Stimulated activated CD4-positive, alpha-beta T cell treated with anti-CD3 and anti-CD28 coated beads, Interleukin-2, amount 100 ng/mL, for 48 hours (primary cell): ENCODE measurements around the gene PRKACB.

Experiments used
- DNase-seq, 2 donors: peaks; one replicate each; pipeline ENCODE4 v3.0.0-alpha.2; 2020

PRKACB gene

DNA sequence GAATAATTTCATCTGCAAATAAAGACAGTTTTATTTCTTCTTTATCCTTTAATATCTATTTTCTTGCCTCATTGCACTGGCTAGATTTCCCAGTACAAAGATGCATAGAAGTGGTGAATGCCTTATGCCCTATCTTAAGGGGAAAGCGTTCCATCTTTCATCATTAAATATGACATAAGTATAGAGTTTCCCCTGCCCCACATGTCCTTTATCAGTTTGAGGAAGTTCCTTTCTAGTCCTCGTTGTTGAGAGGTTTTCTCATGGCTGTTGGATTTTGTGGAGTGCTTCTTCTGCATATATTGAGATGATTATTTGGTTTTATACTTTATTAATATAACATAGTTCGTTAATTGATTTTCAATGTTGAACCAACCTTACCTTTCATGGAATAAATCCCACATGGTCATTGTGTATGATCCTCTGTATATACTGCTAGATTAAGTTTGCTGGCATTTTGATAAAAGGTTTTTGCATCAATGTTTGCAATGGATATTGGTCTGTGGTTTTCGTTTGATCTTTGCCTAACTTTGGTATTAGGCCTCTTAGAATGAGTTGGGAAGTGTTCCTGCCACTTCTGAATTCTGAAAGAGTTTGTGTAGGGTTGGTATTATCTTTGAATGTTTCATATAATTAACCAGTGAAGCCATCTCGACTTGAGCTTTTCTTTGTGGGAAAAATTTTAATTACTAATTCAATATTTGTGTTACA is 15.6 kb downstream of the PRKACB start:
- DNase-seq = no peak

DNA sequence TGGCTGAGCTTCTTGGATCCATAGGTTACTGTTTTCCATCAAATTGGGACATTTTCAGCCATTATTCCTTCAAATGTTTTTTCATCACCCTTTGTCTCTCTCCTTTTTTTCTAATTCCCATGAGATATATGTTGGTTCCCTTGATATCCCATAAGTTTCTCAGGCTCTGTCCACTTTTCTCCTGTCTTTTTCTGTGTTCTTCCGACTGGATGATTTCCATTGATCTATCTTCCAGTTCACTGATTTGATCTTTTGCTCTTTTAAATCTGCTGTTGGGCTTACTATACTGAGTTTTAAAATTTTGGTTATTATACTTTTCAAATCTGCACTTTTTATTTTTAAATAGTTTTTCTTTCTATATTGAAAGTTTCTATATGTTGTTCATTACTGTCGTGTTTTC is 18.2 kb downstream of the PRKACB start:
- no peak for DNase-seq

DNA sequence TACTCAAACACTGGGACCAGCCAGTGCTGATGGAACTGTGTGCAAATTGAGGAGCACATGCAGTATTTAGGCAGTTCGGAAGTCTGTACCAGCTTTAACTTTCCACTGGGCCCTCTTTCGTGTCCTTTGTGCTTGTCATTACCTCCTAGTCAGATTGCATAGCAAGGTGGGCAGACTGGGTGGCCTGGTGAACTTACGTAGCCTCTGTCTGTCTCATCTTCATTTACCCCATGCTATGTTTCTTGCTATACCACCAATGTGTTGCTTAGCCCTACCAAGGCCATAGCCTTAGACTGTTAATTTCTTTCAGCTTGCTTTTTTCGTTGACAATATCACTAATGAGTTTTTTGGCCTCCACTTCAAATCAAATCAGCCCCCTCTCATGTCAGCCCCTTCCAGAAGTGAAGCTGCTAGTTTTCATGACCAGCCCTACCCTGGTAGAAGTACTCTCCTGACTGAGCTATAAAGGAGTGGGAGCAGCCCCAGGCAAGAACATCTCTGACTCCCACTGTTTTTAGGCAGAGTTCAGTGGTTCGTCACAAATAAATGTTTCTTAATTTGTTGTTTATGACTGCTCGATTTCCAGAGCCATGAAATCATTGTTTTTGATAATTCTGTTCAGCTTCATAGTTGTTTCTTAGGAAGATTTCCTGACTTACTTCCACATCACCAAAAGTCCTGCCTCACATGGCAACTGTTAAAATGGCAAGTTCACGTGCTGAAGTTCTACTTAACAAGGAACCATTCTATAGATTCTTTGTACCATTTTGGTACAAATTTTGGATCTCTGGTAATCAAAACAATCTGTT is 19.3 kb downstream of the PRKACB start:
- DNase-seq = no peak

DNA sequence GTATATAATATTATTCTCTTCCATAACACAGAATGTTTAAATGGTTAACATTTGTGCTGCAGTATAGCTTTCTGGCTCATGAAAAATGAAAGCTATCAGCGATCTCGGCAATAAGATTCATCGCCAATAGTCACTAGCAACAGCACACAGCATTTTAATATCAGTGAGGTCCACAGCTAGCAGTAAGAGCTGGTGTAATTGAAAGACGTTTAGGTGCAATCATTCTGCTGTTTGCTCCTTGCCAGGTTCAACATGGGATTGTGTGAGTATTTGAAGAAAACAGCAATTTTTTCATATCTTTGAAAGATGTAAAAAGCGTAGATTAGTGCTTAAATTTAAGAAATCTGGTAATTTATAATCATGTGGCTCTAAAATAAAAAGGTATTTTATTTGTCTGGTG is 20.1 kb downstream of the PRKACB start:
- DNase-seq = no peak

DNA sequence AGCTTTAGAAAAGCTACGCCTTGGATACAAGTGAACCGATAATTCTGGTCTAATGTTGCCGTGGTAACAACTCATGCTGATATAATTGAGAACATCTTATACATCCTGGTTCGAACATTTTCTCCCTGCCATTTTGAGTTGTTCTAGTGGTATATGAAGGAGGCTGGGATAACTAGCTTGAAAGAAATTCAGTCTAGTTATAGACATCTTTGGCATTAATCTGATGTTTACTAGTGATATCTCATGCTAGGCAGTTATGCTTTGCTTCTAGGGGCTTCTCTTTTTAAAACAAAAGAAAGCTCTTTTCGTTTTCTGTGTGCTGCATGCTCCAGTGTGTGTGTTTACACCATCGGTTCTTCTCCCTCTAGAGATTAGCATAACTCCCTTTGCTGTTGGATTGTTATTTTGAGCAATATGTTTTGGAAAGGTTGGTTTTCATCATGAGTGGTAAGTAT is 20.5 kb downstream of the PRKACB start:
- DNase-seq = no peak

DNA sequence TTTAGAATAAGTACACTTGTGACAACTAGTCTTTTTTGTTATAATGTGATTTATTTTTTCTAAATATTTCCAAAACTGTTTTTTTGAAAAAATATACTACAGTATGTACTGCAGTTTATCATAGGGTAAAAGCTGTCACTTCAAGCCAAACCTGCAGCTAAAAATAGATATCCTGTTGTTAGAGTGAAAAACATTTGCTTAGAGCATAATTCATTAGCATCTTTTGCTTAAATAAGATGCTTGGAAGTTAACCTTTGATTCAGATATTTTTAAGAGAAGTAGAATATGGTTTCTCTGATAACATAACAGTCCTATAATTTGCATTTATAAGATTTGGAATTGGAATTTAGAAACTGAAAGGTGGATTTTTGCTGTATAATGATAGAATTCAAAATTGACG is 21.5 kb downstream of the PRKACB start:
- no peak for DNase-seq

DNA sequence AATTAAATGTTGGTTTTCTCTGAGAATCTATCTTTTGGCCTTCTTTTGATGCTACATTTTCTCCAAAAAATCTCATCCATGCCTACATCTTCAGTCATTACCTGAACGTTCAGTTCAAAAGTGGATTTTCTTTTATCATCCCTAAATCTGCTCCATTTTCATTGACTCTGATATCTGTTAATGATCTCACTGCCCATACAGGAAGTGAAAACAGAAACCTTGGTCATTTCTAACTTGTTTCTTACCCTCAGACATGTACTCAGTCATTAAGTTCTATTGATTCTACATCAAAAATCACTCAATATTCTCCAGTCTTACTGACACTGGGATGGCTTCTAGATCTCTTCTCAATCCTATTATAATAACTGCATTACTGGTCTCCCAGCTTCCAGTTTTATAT is 22.7 kb downstream of the PRKACB start:
- DNase-seq = no peak

DNA sequence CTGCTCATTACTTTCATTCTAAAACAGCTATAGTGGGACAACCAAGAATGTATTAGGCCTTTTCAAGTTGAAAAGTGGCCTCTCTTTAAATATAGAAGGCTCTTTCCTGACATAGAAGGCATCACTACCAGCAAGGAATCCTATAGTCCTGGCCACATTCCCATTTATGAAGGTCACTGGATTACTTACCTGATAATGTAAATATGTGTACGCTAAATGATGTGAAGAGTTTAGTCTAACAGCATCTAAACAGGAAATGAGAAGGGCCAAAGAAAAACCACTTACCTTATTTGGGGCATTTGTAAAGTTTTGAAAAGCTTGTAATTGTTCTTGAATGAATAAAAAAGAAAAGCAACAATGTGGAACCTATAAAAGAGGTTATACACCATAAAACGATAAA is 24.7 kb downstream of the PRKACB start:
- no peak for DNase-seq

DNA sequence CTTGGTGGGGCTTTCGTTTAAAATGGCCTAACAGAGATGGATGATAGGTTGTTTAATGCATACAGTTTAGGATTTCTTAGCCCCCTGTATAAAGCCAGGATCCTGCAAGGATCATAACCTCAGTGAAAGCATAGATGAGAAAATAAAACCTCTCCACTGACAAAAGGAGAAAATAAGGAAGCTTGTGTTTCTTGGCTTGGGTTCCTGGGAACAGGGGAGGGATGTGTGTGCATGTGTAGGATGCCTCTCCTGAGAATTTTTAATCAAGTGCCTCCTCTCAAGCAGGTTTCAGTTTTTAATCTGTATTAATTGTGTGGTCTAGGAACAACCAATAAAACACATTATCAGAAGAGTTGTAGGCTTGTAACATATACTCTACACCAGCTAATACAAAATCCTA is 26.1 kb downstream of the PRKACB start:
- DNase-seq = no peak

DNA sequence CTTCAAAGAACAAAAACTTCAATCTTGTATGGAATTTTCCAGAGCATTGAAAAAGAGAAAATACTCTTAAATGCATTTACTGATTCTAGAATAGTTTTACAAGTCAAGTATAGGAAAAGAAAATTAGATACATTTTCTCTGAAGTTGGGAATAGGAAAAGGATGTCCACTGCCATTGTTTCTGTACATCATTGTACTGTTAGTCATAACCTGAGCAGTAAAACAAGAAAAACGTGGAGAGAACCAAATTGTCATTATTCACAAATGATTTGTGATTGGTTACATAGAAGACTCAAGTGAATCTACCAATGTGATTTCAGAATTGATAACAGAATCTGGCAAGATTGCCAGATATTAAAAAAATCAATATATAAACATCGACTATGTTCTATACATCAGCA is 27.4 kb downstream of the PRKACB start:
- no peak for DNase-seq

DNA sequence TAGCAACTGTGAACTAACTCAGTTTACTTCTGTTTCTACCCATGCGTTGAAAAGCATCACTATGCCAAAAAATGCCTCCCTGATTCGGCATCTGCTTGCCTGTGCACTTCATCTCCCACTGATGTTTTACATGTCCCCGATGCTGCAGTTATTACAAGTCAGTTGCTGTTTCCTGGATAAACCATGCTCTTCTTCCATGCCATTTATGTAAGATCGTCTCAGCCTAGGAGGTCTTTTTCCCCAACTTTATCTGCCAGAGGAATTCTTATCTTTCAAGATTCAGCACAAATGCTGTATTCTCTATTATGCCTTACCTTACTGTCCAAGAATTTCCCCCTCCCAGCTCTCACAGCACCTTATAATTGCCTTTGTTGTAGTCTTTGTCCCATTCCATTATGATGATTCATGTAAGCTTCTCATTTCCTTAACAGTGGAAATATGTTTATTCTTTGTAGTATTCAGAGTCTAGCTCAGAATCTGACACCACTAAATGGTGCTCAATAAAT is 30.0 kb downstream of the PRKACB start:
- no peak for DNase-seq

DNA sequence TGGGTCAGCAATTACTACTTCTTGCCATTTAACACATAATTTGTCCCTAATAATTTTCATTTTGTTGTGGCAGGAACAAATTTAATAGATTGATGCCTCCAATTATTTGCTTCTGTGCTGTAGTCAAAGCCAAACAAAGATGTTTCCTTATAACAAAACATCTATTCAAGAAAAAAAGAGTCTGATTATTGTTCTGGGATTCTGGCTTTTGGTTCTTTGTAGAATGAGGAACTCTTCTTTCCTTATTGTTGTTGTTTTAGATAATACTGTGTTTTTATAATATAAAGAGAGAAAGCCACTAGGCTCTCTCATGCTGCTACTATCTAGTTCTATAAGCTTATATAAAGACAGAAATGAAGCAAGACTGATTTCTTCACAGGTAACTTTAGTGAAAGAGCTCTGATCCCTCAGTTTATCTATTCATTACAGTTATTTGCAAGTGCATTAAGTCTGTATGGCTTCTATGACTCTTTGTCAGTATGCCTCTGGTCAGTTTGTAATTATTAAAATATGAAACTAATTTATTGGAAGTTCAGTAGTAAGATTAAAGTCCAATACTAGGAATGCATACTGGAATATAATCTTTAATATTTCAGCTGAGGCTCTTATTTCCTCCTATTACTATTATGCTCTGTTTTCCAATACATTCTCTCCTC is 37.4 kb downstream of the PRKACB start:
- DNase-seq = no peak

DNA sequence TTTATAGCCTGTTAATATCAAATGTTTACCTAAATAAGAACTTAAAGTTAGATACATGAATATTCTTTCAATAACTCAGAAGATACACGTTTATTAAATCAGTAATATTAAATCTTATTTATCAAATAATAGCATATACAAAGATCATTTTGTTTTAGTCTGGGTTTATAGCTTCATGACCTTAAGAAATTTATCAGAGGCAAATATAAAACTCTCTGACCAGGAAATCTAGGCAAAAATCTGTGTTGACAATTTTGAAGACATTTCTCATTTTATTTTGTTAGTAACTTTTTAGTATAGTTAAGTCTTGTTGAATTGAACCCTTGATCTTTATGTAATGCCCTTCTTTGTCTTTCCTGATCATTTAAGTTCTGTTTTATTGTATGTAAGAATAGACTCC is 46.4 kb downstream of the PRKACB start:
- DNase-seq = no peak

DNA sequence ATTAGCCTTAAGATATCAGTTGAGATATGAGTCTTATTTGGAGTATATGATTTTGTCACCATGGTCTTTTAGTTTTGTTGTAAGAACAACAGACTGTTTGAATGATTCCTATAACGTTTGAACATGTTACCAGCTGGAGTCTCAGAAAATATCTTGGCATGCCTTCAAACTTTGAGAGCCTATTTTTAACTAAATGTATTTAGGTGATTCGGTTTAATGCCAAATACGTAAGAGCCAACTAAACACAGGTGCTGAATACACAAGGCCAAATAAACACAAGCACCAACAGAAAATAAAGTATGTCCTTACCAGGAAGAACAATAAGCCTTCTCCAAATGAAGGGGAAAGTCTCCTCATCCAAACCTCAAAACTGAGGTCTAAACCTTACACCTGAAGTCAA is 48.6 kb downstream of the PRKACB start:
- DNase-seq = no peak

DNA sequence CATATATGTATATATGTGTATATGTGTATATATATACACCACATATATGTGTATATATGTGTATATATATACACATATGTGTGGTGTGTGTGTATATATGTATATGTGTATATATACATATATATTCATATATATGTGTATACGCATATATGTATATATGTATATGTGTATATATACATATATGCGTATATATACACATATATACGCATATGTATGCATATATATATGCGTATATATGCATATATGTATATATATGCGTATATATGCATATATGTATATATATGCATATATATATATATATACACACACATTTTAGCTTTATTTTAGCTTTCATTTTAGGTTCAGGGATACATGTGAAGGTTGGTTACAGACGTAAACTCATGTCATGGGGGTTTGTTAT is 54.8 kb downstream of the PRKACB start:
- no peak for DNase-seq

DNA sequence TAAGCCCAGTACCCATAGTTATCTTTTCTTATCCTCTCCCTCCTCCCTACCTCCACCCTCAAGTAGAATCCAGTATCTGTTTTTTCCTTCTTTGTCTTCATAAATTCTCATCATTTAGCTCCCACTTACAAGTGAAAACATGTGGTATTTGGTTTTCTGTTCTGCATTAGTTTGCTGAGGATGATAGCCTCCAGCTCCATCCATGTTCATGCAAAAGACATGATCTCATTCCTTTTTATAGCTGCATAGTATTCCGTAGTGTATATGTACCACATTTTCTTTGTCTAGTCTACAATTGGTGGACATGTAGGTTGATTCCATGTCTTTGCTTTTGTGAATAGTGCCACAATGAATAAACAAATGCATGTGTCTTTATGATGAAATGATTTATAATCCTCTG is 55.2 kb downstream of the PRKACB start:
- DNase-seq = no peak

DNA sequence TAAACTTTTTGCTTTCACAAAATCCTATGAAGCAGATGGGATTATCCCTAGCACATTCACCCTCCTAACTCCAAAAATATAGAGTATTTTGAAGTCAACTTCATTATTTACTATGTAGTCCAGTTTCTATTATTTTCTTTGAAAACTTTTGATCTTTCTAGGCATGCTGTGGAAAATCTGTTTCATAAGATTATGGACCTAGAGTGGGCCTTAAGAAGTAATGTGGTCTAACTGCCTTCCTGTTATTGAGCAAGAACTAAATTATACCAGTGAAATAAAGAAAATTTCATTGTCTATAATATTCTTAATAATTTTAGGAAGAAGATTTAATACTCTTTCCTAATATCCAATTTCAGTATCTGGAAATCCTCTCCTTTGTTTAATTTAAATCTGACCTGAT is 58.1 kb downstream of the PRKACB start:
- no peak for DNase-seq

DNA sequence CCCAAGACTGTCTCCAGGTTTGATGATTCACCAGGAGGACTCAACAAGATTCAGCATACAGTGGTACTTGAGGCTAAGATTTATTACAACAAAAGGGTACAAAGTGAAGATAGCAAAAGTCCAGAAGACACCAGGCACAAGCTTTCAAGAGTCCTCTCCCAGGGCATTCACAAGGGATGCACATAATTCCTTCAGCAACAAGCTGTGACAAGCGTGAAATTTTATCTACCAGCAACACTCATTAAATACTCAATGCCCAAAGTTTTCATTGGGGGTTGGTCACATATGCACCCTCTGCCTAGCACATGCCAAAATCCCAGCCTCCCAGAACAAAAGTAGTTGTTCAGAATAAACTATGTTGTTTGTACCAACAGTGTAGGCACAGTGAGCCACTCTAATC is 62.3 kb downstream of the PRKACB start:
- DNase-seq = no peak

DNA sequence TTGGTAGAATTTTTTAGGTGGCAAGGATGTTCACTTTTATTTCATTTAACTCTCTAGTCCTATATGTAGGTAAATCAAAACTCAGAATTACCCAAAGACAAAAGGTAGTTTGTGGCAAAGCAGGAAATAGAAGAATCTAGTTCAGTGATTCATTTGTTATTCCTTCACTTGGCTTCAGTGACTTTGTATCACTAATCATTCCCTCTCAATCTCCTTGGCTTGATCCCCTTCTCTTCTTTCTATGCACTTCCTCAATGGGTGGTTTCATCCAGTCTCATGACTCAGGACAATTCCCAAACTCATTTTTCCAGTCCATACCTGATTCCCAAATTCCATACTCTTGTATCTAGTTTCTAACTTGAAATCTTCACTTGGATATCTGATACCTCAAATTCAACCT is 64.9 kb downstream of the PRKACB start:
- DNase-seq = no peak

DNA sequence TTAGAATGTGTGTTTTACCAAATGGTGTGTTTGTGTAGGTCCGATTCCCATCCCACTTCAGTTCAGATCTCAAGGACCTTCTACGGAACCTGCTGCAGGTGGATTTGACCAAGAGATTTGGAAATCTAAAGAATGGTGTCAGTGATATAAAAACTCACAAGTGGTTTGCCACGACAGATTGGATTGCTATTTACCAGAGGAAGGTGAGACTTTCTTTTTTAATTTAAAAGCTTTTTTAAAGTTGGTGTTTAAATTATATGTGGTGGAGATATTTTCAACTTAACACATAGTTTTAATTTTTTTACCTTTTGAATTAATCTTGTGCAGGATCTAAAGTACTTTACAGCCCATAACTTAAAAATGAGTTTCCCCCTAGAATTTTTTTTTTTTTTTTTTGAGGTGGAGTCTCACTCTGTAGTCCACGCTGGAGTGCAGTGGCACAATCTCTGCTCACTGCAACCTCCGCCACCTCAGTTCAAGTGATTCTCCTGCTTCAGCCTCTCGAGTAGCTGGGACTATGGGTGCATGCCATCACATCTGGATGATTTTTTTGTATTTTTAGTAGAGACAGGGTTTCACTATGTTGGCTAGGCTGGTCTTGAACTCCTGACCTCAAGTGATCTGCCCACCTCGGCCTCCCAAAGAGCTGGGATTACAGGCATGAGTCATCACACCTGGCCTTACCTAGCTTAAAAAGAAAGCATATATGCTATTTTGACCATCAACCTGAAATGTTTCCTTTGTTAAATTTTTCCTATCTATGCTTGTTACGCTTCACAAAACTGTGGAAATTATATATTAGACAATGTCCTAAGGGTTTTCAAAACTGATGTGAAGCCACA is 70.3 kb downstream of the PRKACB start:
- DNase-seq = no peak

DNA sequence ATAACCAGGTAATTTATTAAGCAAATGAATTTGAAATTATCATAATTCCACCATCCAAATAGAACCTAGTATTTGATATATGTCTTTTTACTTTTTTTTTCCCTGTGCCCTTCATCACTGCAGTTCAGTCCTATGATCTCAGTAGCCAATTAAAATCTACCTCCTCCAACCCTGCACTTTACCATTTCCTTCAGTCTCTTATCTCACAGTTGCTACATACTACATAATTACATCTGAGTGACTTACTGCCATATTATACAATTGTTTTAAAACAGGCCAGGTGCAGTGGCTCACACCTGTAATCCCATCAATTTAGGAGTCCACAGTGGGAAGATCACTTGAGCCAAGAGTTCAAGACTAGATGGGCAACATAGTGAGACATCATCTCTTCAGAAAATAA is 73.2 kb downstream of the PRKACB start:
- no peak for DNase-seq

DNA sequence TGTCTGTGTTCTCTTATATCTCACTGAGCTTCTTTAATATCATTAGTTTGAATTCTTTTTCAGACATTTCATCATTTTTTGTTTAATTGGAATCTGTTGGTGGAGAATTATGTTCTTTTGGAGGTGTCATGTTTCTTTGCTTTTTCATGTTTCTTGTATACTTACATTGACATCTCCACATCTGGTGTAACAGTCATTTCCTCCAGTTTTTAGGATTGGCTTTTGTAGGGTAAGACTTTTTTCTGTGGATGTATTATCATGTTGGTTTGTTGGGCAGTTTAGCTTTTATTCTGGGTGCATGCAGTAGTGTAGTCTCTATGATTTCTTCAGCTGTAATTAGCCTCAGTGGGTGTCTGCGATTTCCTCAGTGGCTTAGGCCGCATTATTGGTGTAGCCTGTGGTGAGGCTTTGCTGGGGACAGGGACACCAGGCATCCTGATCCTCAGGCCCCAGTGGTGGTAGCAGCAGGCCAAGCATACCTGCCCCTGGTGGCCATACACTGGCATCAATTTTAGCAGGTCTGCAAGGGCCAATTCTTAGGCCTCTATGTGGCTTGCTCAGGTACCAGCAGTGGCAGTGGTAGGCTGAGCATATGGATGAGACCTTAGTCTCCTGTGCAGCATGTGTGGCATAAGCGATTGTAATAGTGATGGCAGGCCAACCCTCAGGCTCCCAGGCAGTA is 79.8 kb downstream of the PRKACB start:
- DNase-seq = no peak
